ENCODE results near the gene DMBX1.

DNA sequence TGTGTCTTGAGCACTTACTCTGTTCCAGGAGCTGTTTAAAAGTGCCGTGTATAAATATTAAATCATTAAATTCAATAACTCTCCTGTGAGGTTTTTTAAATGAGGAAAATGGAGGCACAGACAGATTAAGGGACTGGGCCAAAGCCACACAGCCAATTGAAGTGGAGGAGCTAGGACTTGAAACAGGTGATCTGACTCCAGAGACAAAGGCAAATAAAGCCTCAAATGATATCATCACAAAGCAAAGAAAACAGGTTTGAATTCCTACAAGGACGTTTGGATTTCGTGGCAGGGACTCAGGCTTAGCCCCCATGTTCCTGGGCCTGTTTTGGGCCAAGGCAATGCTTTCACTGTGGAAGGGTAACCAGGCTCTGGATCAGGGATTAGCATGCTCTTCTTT, 45.2 kb upstream of the DMBX1 start:
- no peak for TF ChIP-seq EP300 (IDR thresholded peaks at IDR 0.05)
- TF ChIP-seq, protein P1, sequence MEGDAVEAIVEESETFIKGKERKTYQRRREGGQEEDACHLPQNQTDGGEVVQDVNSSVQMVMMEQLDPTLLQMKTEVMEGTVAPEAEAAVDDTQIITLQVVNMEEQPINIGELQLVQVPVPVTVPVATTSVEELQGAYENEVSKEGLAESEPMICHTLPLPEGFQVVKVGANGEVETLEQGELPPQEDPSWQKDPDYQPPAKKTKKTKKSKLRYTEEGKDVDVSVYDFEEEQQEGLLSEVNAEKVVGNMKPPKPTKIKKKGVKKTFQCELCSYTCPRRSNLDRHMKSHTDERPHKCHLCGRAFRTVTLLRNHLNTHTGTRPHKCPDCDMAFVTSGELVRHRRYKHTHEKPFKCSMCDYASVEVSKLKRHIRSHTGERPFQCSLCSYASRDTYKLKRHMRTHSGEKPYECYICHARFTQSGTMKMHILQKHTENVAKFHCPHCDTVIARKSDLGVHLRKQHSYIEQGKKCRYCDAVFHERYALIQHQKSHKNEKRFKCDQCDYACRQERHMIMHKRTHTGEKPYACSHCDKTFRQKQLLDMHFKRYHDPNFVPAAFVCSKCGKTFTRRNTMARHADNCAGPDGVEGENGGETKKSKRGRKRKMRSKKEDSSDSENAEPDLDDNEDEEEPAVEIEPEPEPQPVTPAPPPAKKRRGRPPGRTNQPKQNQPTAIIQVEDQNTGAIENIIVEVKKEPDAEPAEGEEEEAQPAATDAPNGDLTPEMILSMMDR (IDR thresholded peaks at IDR 0.05): no peak

Data from stomach (tissue), 4 donors.